ENCODE results near the gene ITGB5.

DNA sequence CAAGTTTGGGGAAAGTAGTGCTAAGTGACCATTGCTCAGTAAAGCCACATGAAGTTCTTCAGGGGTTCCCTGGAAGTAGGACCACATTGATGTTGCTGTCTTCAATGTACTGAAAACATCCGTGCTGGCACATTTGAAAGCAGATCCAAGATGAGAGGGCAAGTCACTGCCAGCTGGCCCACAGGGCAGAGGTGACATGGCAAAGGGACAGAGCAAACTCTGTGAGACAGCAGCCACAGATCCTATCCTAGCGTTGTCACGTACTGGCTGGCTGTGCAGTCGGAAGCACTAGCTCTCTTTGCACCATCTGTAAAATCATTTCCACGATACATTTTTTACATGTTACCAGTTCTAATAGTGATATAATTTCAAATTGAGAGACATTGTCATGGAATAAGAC, 33.6 kb upstream of the ITGB5 start:
- no peak for TF ChIP-seq POLR2A (IDR thresholded peaks at IDR 0.05)
- TF ChIP-seq, protein P1, sequence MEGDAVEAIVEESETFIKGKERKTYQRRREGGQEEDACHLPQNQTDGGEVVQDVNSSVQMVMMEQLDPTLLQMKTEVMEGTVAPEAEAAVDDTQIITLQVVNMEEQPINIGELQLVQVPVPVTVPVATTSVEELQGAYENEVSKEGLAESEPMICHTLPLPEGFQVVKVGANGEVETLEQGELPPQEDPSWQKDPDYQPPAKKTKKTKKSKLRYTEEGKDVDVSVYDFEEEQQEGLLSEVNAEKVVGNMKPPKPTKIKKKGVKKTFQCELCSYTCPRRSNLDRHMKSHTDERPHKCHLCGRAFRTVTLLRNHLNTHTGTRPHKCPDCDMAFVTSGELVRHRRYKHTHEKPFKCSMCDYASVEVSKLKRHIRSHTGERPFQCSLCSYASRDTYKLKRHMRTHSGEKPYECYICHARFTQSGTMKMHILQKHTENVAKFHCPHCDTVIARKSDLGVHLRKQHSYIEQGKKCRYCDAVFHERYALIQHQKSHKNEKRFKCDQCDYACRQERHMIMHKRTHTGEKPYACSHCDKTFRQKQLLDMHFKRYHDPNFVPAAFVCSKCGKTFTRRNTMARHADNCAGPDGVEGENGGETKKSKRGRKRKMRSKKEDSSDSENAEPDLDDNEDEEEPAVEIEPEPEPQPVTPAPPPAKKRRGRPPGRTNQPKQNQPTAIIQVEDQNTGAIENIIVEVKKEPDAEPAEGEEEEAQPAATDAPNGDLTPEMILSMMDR (IDR thresholded peaks at IDR 0.05) = no peak
- no peak for TF ChIP-seq EP300 (IDR thresholded peaks at IDR 0.05)

Data from upper lobe of left lung (tissue), 4 donors.